Sigmoid colon (tissue), 7 donors: ENCODE results near the gene TSPAN13. TPM values are rescaled to one million over a fixed set of nuclear protein-coding genes. Genes with fewer than 3 reads are reported as not detected.

Source experiments
- DNase-seq: peaks from one replicate; pipeline ENCODE4 v3.0.0-alpha.2; 2019
- H3K27ac ChIP-seq, 4 donors: fragments of 200-600 bp; sonication (generic); one replicate each; pipeline ENCODE4 v1.5.1; 2016 to 2019; ENCODE audit warnings: mild to moderate bottlenecking in 1 of 4
- H3K27me3 ChIP-seq, 3 donors: fragments of 200-600 bp; sonication (generic); one replicate each; pipeline ENCODE4 v1.5.1; 2019; ENCODE audit warnings: mild to moderate bottlenecking in 1 of 3
- H3K36me3 ChIP-seq, 4 donors: fragments of 200-600 bp; sonication (generic); one replicate each; pipeline ENCODE4 v1.5.1; 2016 to 2019
- H3K4me1 ChIP-seq, 4 donors: fragments of 200-600 bp; sonication (generic); one replicate each; pipeline ENCODE4 v1.5.1; 2017 to 2019
- H3K4me3 ChIP-seq, 4 donors: fragments of 200-600 bp; sonication (generic); one replicate each; pipeline ENCODE4 v1.5.1; 2017 to 2019; ENCODE audit warnings: mild to moderate bottlenecking in 2 of 4, moderate library complexity in 1 of 4
- H3K9me3 ChIP-seq, 4 donors: fragments of 200-600 bp in 3 of 4; sonication (generic) in 3 of 4; one replicate each; pipeline versions ENCODE4 v1.5.1 to v1.6.1; 2013 to 2019
- CTCF ChIP-seq, 4 experiments: fragments of 450-650 bp in 3 of 4; fragments of 200-600 bp in 1 of 4; IDR thresholded peaks; one replicate each; pipeline ENCODE4 v1.5.1; 2016 to 2019; ENCODE audit warnings: antibody characterized with exemption in 4 of 4, mild to moderate bottlenecking in 3 of 4, moderate library complexity in 2 of 4
- EP300 ChIP-seq, 4 donors: sonication (generic); formaldehyde crosslinking; IDR thresholded peaks; one replicate each; pipeline ENCODE4 v1.6.1; 2017; ENCODE audit warnings: antibody characterized with exemption in 4 of 4
- POLR2A ChIP-seq, 2 donors: fragments of 450-650 bp; IDR thresholded peaks; one replicate each; pipeline ENCODE4 v1.6.1; 2016; ENCODE audit warnings: antibody characterized with exemption in 2 of 2, mild to moderate bottlenecking in 2 of 2, moderate library complexity in 2 of 2
- POLR2AphosphoS5 ChIP-seq, 4 donors: sonication (generic); formaldehyde crosslinking; IDR thresholded peaks; one replicate each; pipeline ENCODE4 v1.6.1; 2017; ENCODE audit warnings: antibody characterized with exemption in 4 of 4
- WGBS, 2 donors: extraction: QIAGEN DNeasy Blood & Tissue Kit; methylation state at CpG; one replicate each; pipeline ENCODE4 v1.1.7; 2013; 5-methylcytosine and 5-hydroxymethylcytosine counted together
- intact Hi-C: fragments of 100-400 bp; cut with DNase I; formaldehyde crosslinking; loops from one replicate; pipeline ENCODE4 v1.15.1; 2023
- polyA plus RNA-seq, 3 donors: library from polyadenylated mRNA; stranded (reverse); fragments of 200-250 nt; gene quantifications; one replicate each; pipeline ENCODE4 v1.2.3, GENCODE V29; 2013
- total RNA-seq, 4 donors: library from RNA; depleted of rRNA; stranded (reverse); fragments of >200 nt; gene quantifications; one replicate each; pipeline ENCODE4 v1.1.0, GENCODE V29; 2016
- donor health status: healthy with polysubstance abuse.
- donor health status: Bipolar disorder and iron deficiency.
- donor health status: healthy.

TSPAN13 gene
- total and polyA plus RNA-seq, 7 donors, result 2.2 to 68.5 (median 6.4) TPM

DNA sequence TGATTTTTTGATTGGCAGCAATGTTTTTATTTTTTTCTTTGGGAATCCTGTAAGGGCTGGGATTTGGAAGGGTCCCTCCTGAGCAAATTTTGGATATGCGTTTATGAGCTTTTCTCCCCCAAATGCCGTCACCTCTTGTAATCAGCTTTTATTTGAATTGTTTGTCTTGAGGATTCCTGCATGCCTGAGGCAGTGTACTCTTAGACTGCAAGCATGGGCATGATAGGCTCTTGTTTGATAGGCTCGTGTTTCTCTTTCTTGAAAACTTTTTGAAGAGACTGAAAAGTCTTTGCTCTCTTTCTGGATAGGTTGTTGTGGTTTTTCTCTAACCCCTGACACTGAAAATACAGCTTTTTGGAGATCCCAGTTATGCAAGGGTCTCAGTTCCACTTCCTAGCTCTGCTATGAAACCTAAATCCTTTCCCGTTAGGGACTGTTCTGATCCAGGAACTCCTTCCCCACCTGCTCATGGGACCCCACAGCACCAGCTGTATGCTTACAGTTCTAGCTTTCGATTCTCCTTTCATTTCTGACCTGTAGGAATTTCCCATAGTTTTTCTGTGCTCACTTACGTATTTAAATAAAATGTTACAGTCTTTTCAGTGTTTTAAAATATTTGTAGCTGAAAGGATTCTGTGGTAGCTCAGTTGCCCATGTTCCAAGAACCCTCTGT is 17.2 kb downstream of the TSPAN13 start:
- Histone ChIP-seq H3K9me3 (no peaks in the 10 kb centered on the region), H3K27me3 (no peaks in the 10 kb centered on the region), H3K27ac (no peak overlapping the region), H3K4me1 (no peaks in the 10 kb centered on the region), H3K4me3 (no peak overlapping the region), H3K36me3 (no peaks in the 10 kb centered on the region)
- 79 to 85% methylated on average over 6 of the region's 6 CpGs for WGBS, 2 donors
- TF ChIP-seq POLR2A (IDR thresholded peaks at IDR 0.05) (no peak), POLR2AphosphoS5 (IDR thresholded peaks at IDR 0.05) (no peak), EP300 (IDR thresholded peaks at IDR 0.05) (no peak), CTCF (IDR thresholded peaks at IDR 0.05) (no peak)
- intact Hi-C loops, result no loop called here
- no peak for DNase-seq

GRCh38 chr7:16773326-16773725 is 19.8 kb downstream of the TSPAN13 start:
- intact Hi-C loops, result no loop called here
- DNase-seq, result no peak
- Histone ChIP-seq H3K27me3 (no peaks in the 10 kb centered on the region), H3K27ac (no peak overlapping the region), H3K36me3 (no peaks in the 10 kb centered on the region), H3K4me1 (no peaks in the 10 kb centered on the region), H3K9me3 (no peaks in the 10 kb centered on the region), H3K4me3 (no peak overlapping the region)
- TF ChIP-seq POLR2AphosphoS5 (IDR thresholded peaks at IDR 0.05) (no peak), CTCF (IDR thresholded peaks at IDR 0.05) (no peak), POLR2A (IDR thresholded peaks at IDR 0.05) (no peak), EP300 (IDR thresholded peaks at IDR 0.05) (no peak)
- 67 to 72% methylated on average over 2 of the region's 2 CpGs for WGBS, 2 donors

- Histone ChIP-seq H3K4me1 (no peaks in the 10 kb centered on the region), H3K27me3 (no peaks in the 10 kb centered on the region), H3K9me3 (no peaks in the 10 kb centered on the region), H3K4me3 (no peak overlapping the region), H3K36me3 (no peaks in the 10 kb centered on the region), H3K27ac (no peak overlapping the region)
- TF ChIP-seq POLR2AphosphoS5 (IDR thresholded peaks at IDR 0.05) (no peak), CTCF (IDR thresholded peaks at IDR 0.05) (no peak), EP300 (IDR thresholded peaks at IDR 0.05) (no peak), POLR2A (IDR thresholded peaks at IDR 0.05) (no peak)
- 97% methylated on average over 2 of the region's 2 CpGs for WGBS, 2 donors
- intact Hi-C loops, result no loop called here
- DNase-seq, result no peak
These were observed 20.3 kb downstream of the TSPAN13 start for GRCh38 chr7:16773884-16774283.

DNA sequence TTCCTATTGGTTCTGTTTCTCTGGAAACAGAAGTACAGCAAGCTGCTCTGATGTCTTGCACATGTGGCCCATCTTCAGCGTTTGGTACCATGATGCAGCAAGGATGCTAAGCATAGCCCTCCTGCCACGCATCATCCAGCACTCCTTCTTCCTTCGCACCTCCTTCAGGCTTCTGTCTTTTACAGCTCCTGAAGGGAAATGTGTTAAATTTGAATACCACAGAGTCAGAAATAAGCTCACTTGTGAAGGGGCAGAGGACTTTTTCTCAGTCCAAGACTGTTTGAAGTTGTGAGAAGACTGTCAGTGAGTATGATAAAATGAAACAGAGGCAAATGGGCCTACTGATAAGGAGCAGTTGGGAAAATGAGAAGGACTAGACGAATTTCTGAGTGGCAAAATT is 20.7 kb downstream of the TSPAN13 start:
- Histone ChIP-seq H3K9me3 (no peaks in the 10 kb centered on the region), H3K4me1 (no peaks in the 10 kb centered on the region), H3K36me3 (no peaks in the 10 kb centered on the region), H3K27me3 (no peaks in the 10 kb centered on the region), H3K27ac (no peak overlapping the region), H3K4me3 (no peak overlapping the region)
- 78 to 93% methylated on average over 4 of the region's 4 CpGs for WGBS, 2 donors
- TF ChIP-seq POLR2A (IDR thresholded peaks at IDR 0.05), result no peak
- no peak for DNase-seq
- intact Hi-C loops, result no loop called here

- Histone ChIP-seq H3K27ac (no peak overlapping the region), H3K4me1 (no peaks in the 10 kb centered on the region), H3K4me3 (no peak overlapping the region), H3K27me3 (no peaks in the 10 kb centered on the region), H3K9me3 (no peaks in the 10 kb centered on the region), H3K36me3 (no peaks in the 10 kb centered on the region)
- no peak for DNase-seq
- intact Hi-C loops, result no loop called here
- TF ChIP-seq POLR2AphosphoS5 (IDR thresholded peaks at IDR 0.05) (no peak), EP300 (IDR thresholded peaks at IDR 0.05) (no peak), CTCF (IDR thresholded peaks at IDR 0.05) (no peak)
These were observed 21.4 kb downstream of the TSPAN13 start for GRCh38 chr7:16774986-16775385.
